HEK293 (cell line): Measurements from ENCODE around the gene FEV.
A peak's percentile ranks its signal among the peaks of the same experiment; 100 is the strongest.

ENCODE experiments used
- CTCF ChIA-PET: fragments of 350-600 bp; formaldehyde crosslinking; extraction: SDS; loops from one replicate; lab custom pipeline; 2021; ENCODE audit warnings: antibody characterized with exemption; lab: Yijun Ruan, JAX
- POLR2A ChIA-PET: fragments of 300-600 bp; formaldehyde crosslinking; extraction: SDS; loops from one replicate; lab custom pipeline; 2020; ENCODE audit warnings: antibody characterized with exemption, inconsistent platforms; lab: Yijun Ruan, JAX
- H3K27ac ChIP-seq: fragments of 200-500 bp; sonication (Bioruptor generic); 2 replicates; pipeline ENCODE4 v1.5.1; 2014; ENCODE audit warnings: low read depth, low read length, control low read depth, inconsistent platforms; ENCODE audit errors: extremely low read depth
- H3K36me3 ChIP-seq, 2 experiments: fragments of 200-500 bp in 1 of 2; sonication (Bioruptor generic) in 1 of 2; 1 replicate in 1 of 2; 2 replicates in 1 of 2; pipeline ENCODE4 v1.5.1; 2014 to 2017; ENCODE audit warnings: inconsistent platforms in 2 of 2, low read length in 2 of 2; ENCODE audit not compliant: control insufficient read depth in 2 of 2, insufficient read depth in 1 of 2
- H3K4me1 ChIP-seq: fragments of 200-500 bp; sonication (Bioruptor generic); 2 replicates; pipeline ENCODE4 v1.5.1; 2014; ENCODE audit warnings: mild to moderate bottlenecking, low read length, inconsistent platforms; ENCODE audit not compliant: control insufficient read depth, insufficient read depth
- H3K4me3 ChIP-seq: 2 replicates; pipeline ENCODE4 v1.5.1; 2011; ENCODE audit warnings: low read depth, mild to moderate bottlenecking, control low read depth, low read length, moderate library complexity
- H3K9me3 ChIP-seq: fragments of 200-500 bp; sonication (Bioruptor generic); 2 replicates; pipeline ENCODE4 v1.5.1; 2014; ENCODE audit warnings: low read depth, low read length, inconsistent platforms; ENCODE audit not compliant: control insufficient read depth, insufficient read depth
- EGR2 ChIP-seq: fragments of 450-650 bp; formaldehyde crosslinking; IDR thresholded peaks from 2 replicates; pipeline ENCODE4 v1.5.1; 2016; ENCODE audit warnings: low read depth, missing biosample characterization, missing genetic modification characterization
- KLF1 ChIP-seq: fragments of 450-650 bp; formaldehyde crosslinking; IDR thresholded peaks from 2 replicates; pipeline ENCODE4 v1.5.1; 2016; ENCODE audit warnings: missing biosample characterization, missing genetic modification characterization
- REST ChIP-seq: fragments of 450-650 bp; formaldehyde crosslinking; IDR thresholded peaks from 2 replicates; pipeline ENCODE4 v1.5.1; 2016; ENCODE audit warnings: missing biosample characterization, missing genetic modification characterization
- ZBTB17 ChIP-seq: fragments of 450-650 bp; formaldehyde crosslinking; IDR thresholded peaks from 2 replicates; pipeline ENCODE4 v1.5.1; 2016; ENCODE audit warnings: missing biosample characterization, missing genetic modification characterization
- ZFHX2 ChIP-seq: fragments of 450-650 bp; formaldehyde crosslinking; conservative IDR thresholded peaks from 2 replicates; pipeline ENCODE4 v1.5.1; 2016; ENCODE audit warnings: missing biosample characterization, missing genetic modification characterization
- ZNF140 ChIP-seq: fragments of 450-650 bp; formaldehyde crosslinking; IDR thresholded peaks from 2 replicates; pipeline ENCODE4 v1.5.1; 2016; ENCODE audit warnings: missing biosample characterization, missing genetic modification characterization
- ZNF202 ChIP-seq: fragments of 450-650 bp; formaldehyde crosslinking; IDR thresholded peaks from 2 replicates; pipeline ENCODE4 v1.5.1; 2016; ENCODE audit warnings: missing biosample characterization, missing genetic modification characterization, borderline replicate concordance
- ZNF311 ChIP-seq: fragments of 450-650 bp; formaldehyde crosslinking; IDR thresholded peaks from 2 replicates; pipeline ENCODE4 v1.5.1; 2017; ENCODE audit warnings: missing biosample characterization, missing genetic modification characterization, borderline replicate concordance
- ZNF335 ChIP-seq: fragments of 450-650 bp; formaldehyde crosslinking; conservative IDR thresholded peaks from 2 replicates; pipeline ENCODE4 v1.5.1; 2016; ENCODE audit warnings: missing biosample characterization, missing genetic modification characterization
- ZNF473 ChIP-seq: fragments of 450-650 bp; formaldehyde crosslinking; IDR thresholded peaks from 2 replicates; pipeline ENCODE4 v1.5.1; 2017; ENCODE audit warnings: missing biosample characterization, missing genetic modification characterization
- ZNF558 ChIP-seq: fragments of 450-650 bp; formaldehyde crosslinking; IDR thresholded peaks from 2 replicates; pipeline ENCODE4 v1.5.1; 2016; ENCODE audit warnings: missing biosample characterization, missing genetic modification characterization
- TF ChIP-seq, protein P1 (sequence below): fragments of 450-650 bp; formaldehyde crosslinking; IDR thresholded peaks from 2 replicates; pipeline ENCODE4 v1.5.1; 2017; ENCODE audit warnings: missing biosample characterization, missing genetic modification characterization

The FEV gene

GRCh38 chr2:219000569-219000960 lies 15.6 kb upstream of the FEV start:
- H3K4me3 ChIP-seq, result no peak overlapping the region
- H3K27ac ChIP-seq, result no peak overlapping the region
- H3K4me1 ChIP-seq, result no peaks in the 10 kb centered on the region
- no peaks in the 10 kb centered on the region for H3K36me3 ChIP-seq
- no peaks in the 10 kb centered on the region for H3K9me3 ChIP-seq
- TF ChIP-seq ZNF558 (tag by site-specific recombination) (no peak), REST (tag by site-specific recombination) (0 out of 2 replicates have a peak, but pooled peaks have one; percentile 41)
- ChIA-PET POLR2A (no interaction called here), CTCF (interaction anchor here (0.6 to 3.9 kb wide), 3 partner anchors 10 to 102 kb away, joined by 3 to 31 read pairs (median 6); no protein-coding TSS in a partner anchor)

GRCh38 chr2:218999881-219000568 lies 15.0 kb upstream of the FEV start:
- ChIA-PET CTCF (interaction anchor here (0.6 to 3.9 kb wide), 4 partner anchors 11 to 352 kb away, joined by 3 to 31 read pairs (median 5); no protein-coding TSS in a partner anchor), POLR2A (no interaction called here)
- Histone ChIP-seq H3K4me1 (no peaks in the 10 kb centered on the region), H3K27ac (no peak overlapping the region), H3K4me3 (no peak overlapping the region), H3K9me3 (no peaks in the 10 kb centered on the region), H3K36me3 (no peaks in the 10 kb centered on the region)
- no peak for TF ChIP-seq ZNF140 (tag by site-specific recombination)
- peak; percentile 82 for TF ChIP-seq ZFHX2 (tag by site-specific recombination)
- peak; percentile 92 for TF ChIP-seq KLF1
- TF ChIP-seq EGR2 (tag by site-specific recombination), result peak; percentile 79
- no peak for TF ChIP-seq ZNF473 (tag by site-specific recombination)
- no peak for TF ChIP-seq ZNF202 (tag by site-specific recombination)
- TF ChIP-seq, protein P1, sequence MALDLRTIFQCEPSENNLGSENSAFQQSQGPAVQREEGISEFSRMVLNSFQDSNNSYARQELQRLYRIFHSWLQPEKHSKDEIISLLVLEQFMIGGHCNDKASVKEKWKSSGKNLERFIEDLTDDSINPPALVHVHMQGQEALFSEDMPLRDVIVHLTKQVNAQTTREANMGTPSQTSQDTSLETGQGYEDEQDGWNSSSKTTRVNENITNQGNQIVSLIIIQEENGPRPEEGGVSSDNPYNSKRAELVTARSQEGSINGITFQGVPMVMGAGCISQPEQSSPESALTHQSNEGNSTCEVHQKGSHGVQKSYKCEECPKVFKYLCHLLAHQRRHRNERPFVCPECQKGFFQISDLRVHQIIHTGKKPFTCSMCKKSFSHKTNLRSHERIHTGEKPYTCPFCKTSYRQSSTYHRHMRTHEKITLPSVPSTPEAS (tag by site-specific recombination), result peak; percentile 75
- TF ChIP-seq ZNF335, result 0 out of 2 replicates have a peak, but pooled peaks have one; percentile 26

GRCh38 chr2:218999021-218999880 lies 14.3 kb upstream of the FEV start:
- H3K4me3 ChIP-seq, result no peak overlapping the region
- ChIA-PET POLR2A (no interaction called here), CTCF (interaction anchor here (0.6 to 1.5 kb wide), 4 partner anchors 23 to 353 kb away, joined by 3 to 7 read pairs (median 4); no protein-coding TSS in a partner anchor)

More at GRCh38 chr2:218999021-218999880, 14.3 kb upstream of the FEV start:
- no peaks in the 10 kb centered on the region for H3K9me3 ChIP-seq
- H3K4me1 ChIP-seq, result no peaks in the 10 kb centered on the region
- no peak overlapping the region for H3K27ac ChIP-seq
- no peak for TF ChIP-seq ZNF335
- TF ChIP-seq ZNF311 (tag by site-specific recombination), result no peak
- TF ChIP-seq ZBTB17 (tag by site-specific recombination), result peak; percentile 59; the same call in 1 of the 2 replicates
- H3K36me3 ChIP-seq, result no peaks in the 10 kb centered on the region
